GM12873 (cell line): ENCODE measurements around the gene TENT5C.

Experiments used
- CTCF ChIP-seq: IDR thresholded peaks from 2 replicates; pipeline ENCODE4 v1.5.1; 2012; ENCODE audit warnings: low read depth, mild to moderate bottlenecking, moderate library complexity, low read length, control low read depth; ENCODE audit not compliant: insufficient read depth; ENCODE audit errors: missing control alignments

The TENT5C gene

GRCh38 chr1:117602862-117603261 lies 3.0 kb upstream of the TENT5C start:
- no peak for TF ChIP-seq CTCF

DNA sequence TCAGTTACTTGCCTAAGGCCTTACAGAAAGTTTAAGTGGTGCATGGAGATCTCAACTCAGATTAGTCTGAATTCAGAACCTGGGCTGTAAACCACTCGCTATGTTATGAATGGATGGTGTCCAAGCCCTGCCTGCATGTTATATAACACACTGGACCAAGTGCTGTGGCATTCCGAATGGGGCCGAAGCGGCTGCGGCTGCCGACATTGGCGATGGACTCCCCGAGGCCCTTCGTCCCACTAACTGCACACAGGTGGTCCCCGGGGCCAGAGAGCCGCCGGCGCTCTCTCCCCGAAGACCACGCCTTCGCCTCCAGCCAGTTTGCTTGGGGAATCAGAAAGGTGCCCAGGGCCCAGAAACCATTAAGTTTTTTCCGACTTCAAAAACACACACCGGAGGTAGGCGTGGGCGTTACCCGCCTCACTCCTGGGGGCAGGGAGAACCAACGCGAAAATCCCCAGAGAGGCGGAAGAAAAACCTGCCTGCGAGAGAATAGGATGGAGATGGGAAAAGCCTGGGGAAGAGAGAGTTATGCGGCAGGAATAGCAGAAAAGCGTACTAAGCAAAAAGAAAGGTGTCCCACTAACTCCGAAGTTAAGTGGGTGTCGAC lies 579 bp upstream of the TENT5C start:
- TF ChIP-seq CTCF = no peak

- TF ChIP-seq CTCF = no peak
Observed at GRCh38 chr1:117606649-117607430, 992 bp downstream of the TENT5C start.

DNA sequence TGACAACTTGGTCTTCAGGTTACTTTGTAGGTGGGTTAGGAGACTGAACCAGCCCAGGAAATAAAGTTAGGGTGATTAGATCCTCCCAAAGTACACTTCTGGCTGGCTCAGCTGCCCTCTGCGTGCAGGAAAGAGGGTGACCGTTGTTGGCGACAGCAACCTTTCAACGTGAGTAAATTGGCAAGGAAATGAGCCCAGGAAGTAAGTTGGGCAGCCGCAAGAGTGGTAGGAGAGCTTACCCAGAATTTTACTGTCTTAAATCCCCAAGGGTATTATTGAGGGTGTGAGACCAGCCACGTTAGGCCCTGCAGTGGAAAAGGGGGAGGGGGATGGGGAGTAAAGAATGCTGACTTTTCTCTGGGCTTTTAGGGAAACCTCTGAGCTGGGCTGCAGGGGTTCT lies 1.6 kb downstream of the TENT5C start:
- no peak for TF ChIP-seq CTCF

DNA sequence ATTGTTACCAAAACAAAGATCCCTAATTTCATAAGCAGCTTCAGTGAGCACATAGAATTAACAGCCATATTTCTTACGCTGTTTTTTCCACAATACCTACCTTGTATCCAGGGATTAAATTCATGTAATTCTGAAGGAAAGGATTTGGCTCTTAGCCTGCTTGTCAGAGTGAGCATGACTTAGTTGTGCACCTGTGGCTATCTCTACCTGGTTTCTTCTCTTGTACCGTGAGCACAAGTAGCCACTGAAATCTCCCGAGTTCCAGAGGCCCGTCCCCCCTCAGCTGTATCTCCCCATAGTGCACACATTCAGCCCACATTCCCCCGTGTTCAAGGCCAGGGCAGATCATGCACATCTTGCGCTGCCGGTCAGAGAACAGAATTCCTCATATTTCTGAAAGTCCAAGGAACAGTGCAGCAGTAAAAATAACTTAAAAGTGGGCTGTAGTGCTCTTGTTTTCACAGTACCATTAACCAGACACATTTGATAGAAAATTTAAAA lies 2.3 kb downstream of the TENT5C start:
- TF ChIP-seq CTCF = no peak

DNA sequence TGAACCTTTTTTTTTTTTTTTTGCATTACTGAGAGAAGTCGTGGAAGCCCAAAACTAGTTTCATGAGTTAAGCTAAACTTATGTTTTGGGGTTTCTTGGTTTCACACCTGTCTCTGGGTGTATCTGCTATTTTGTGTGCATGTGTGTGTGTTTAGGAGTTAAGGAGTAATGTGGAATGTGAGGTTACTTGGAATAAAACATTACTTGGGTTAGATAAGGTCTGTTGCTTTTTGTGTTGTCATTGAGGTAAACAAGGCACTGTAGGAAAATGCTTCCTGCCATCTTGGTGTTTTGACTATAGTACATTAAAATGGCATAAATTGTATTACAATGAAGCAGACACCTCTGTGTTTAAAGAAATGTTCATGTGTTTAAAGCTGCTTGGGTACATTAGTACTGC lies 2.9 kb downstream of the TENT5C start:
- TF ChIP-seq CTCF = no peak

DNA sequence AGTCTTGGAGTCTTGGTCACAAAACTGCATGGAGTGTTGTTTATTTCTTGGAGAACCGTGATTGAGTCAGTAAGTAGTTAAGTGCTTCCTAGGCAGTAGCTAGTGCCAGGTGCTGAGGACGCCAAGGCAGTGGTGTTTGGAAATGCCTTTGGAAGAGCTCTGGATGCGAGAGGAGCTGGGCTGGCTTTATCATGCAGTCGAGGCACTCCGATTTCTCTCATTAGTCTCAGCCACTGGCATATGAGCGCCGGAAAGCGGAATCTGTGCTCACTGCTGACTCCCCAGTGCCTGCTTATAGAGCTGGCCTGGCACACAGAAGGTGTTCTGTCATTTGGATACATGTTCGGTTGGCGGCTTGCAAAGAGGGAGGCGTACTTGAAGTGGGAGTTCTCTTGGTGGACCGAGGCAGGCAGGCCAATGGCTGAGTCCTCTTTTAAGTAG lies 3.6 kb downstream of the TENT5C start:
- no peak for TF ChIP-seq CTCF
